GM21576 (cell line): ENCODE results near the gene SLC2A2.

Experiments
- ATAC-seq: cut with Tn5 transposase; IDR thresholded peaks from one replicate; pipeline ENCODE4 v1.9.1; 2021; ENCODE audit warnings: mild to moderate bottlenecking, moderate library complexity; ENCODE audit not compliant: unreplicated experiment

Gene SLC2A2

DNA sequence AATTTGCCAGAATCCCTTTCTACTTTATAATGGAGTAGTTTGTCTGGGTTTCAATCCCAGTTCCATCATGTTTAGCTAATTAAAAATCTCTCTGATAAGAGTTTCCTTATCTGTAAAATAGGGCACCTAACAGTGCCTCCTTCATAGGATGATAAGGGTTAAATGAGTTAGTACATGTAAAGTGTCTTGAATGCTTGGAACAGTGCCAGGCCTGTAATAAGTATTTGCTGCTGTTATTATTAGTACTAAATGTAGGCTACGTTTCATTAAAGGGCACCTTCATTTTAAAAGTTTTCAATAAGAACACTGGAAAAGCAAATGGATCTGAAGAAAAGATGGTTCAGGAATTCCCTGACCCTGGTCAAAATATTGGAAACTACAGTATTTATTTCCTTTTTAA, 11.8 kb upstream of the SLC2A2 start:
- ATAC-seq = no peak

DNA sequence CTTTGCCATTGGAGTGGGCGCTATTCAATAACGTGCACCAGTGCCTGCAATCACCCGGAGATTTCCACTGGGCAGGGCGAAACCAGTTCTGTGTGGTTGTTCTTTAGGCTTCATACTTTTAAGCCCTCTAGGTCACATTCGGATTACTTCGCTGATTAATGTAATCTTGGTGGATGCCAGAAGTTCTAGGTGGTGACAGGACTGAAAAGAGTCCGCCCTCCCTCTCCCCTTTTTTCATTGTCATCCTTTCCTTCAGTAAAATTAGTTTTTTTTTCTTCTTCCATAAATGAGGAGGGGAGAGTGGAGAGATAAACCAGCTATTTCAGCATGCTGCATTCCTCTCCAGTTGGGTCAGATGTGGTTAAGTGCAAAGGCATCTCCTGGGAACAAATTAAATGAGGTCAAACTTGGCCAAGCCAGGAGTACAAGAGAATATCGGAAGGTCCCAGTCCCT, 2.3 kb upstream of the SLC2A2 start:
- ATAC-seq = no peak

DNA sequence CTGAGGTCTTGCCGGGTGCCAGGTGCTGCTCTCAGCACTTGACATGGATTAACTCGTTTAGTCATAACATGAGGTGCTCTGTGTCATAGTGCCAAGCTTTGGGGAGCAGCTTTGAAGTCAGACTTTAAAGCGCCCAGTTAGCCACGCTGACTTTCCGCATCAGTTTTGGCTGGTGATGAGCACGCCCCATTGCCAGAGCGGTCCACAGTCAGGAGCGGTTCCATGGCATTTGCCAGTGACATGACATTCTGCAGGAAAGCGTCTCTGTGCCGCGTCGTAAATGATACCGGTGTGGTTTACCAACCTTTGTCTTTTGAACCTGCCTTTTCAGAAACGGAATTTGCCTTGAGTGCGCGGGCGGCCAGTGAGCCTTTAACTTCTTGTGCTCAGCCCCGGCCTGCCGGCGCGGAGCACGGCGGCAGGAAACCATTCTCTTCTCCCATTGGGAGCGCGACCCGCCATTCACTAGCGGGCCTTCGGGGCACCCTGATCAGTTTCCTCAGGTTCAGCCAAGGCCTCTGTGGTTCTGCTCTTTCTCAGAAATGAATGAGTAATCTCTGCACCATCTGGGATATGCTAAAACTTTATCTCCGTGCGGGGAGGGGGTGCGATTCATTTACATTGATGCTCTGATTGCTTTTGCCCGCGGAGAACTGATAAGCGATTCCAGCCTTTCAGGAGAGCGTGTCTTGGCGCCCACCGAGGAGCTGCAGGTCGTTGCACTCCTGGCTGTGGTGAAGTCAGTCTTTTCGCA, 1.7 kb upstream of the SLC2A2 start:
- ATAC-seq = no peak

DNA sequence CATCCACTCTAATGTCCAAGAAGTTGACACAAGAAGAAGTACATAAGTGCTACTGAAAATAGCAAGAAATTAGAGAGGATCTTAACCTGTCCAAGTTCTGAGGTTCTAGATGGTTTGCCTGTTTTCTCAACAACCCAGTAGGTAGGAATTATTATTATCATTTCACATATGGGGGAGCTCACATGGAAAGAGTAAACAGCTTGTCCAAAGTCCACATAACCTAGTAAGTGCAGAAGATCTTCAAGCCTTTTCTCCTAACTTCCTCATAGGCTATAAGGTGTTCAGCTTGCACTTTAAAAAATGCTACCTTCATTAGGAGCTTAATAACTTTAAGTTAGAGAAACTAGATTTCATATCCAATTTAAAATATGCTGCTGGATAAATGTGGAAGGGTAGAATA, 3.0 kb downstream of the SLC2A2 start:
- ATAC-seq = no peak

DNA sequence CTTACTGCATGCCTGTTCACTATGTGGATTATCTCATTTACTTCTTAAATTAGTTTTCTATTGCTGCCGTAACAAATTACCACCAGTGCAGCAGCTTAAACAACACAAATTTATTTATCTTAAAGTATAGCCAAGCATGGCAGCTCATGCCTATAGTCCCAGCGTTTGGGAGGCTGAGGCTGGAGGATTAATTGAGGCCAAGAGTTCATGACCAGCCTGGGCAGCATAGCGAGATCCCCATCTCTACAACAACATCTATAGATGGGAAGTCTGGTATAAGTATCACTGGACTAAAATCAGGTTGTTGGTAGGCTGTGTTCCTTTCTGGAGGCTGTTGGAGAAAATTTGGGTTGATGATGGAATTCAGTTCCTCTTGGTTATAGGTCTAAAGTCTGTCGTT, 5.1 kb downstream of the SLC2A2 start:
- ATAC-seq = no peak

DNA sequence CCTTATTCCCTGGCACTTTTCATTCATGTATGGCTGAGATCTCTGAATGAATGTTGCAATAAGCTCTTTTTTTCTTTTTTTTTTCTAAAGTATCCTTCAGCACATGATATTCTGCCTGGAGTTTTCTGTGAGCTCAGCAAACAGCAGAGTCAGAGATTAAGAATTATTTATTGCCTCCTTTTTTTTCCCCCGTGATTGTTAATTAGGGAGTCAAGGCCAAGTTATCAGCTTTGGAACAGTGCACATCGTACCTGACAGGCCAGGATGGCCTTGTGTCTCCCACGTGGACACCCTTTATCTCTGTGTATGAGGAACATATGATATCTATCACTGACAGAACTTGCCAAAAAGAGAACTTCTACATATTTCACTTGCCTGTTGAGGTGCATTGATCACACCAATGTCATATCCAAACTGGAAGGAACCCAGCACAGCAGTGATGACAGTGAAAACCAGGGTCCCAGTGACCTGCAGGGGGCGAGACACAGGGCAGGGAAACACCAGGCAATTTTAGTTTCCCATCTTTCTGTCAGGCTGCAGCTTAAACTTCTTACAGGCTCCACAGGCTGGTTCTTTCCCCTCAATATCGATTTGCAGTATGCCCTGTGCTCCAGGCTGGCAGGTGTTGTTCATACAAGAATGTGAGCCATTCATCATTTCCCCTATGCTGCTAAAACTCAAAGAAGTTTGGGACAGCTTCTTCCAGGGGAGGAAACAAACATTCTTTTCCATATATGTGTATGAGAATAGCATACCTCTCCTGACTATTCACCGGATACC, 8.2 kb downstream of the SLC2A2 start:
- ATAC-seq = no peak

DNA sequence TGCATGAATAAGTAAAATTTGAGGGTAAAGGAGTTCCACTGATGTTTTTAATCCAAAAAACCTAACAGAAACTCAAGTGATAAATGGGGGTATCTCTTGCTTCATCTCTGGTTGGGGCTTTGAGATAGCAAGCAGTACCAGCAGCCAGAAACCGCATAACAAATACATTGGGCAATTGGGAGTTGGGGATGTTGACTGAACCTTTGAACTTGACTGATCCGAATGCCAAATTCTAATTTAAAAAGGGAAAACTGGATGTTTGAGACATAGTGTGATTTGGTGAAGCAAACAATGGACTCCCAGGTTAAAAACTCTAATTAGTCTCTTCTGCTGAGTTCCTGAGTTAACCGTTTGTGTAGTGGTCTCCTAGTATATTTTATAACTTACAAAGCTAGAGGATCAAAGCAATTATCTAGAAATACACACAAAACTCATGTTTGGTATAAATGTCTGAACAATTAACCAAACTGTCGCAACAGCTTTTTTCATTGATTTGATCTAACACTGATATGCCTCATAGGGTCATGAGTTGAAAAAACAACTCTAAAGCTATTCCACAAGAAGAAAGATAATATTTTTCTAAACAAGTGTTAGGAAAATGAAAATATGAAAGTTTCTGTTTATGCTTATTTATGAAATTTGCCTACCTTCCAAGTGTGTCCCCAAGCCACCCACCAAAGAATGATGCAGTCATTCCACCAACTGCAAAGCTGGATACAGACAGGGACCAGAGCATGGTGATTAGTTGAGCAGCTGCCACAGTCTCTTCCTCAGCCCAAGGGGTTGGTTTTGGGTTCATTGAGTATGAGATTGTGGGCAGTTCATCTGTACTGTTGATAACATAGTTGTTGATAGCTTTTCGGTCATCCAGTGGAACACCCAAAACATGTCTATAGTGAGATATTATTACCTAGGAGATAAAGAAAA, 12.4 kb downstream of the SLC2A2 start:
- ATAC-seq = no peak

DNA sequence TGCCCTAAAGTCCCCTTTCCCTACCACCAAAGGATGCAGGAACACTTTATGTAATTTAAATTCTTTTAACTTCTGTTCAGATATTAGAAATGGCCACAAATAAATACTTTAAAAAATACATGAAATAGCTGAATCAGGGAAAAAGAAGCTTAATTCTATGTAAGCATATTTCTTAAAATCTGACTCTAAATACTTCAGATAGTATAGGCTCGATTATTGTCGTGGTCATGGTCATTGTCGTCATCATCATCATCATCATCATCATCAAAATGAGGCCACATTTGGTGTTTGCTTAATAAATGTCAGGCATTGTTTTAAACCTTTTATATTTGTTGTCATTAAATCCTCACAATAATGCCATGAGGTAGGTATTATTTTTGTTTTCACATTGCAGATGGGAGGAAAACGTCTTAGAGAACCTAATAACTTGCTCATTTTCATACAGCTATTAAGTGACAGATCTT, 14.6 kb downstream of the SLC2A2 start:
- no peak for ATAC-seq

DNA sequence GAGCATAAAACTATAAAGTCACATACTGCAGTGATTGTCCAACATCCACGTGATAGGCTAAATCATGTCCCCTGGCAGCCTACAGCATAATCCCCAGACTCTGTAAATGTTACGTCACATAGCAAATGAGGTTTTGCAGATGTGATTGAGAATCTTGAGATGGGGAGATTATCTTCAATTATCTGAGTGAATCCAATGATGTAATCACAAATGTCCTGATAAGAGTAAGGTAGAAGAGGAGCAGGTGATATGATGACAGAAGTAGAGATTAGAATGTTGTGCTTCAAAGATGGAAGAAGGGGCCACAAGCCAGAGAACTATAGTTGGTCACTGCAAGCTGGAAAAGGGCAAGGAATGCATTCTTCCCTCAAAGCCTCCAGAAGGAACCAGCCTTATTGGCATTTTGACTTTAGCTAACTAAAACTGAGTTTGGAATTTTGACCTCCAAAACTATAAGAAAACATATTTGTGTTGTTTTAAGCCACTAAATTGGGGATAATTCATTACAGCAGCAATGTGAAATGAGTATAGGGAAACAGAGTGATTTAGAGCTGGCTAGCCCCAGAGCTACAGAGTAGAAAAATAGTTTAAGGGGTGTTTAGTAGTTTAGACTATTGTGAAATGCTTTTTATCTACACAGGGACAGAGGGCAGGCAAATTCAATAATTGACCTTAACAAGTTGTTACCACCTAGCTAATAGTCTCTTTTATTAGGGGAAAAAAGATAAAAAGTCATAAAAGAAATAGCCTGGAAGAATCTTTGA, 15.2 kb downstream of the SLC2A2 start:
- ATAC-seq = no peak

DNA sequence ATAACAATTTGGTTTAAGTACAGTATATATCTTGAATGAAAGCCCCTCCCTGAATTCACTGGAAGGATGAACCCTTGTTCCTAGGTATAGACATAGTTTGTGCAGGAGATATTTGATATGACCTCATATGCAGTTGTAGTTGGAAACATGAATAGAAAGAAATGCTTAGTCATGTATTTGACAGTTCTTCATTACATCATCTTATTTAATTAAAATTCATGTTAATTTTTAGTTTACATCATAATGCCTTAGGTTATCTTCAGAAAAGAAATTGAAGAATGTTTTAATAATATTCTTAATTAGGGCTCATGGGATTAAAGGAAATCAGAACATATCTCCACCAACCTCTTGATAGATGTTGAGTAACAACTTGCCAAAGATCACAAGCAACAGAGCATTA, 19.2 kb downstream of the SLC2A2 start:
- no peak for ATAC-seq

DNA sequence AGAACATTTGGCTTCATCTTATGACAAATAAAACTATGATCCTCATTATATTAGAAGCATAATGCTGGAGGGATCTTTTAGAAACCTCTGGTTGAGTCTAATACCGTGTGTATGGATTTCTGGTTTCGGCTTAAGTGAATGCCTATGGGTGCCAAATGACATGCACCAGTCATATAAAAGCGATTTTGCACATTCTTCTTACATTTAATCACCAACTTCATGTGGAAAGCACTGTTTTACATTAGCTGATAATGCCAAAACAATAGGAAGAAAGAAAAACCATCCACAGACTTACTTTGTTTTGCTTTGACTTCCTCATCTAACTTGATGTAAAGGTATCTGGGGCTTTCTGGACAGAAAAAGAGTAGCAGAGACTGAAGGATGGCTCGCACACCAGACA, 20.9 kb downstream of the SLC2A2 start:
- no peak for ATAC-seq

DNA sequence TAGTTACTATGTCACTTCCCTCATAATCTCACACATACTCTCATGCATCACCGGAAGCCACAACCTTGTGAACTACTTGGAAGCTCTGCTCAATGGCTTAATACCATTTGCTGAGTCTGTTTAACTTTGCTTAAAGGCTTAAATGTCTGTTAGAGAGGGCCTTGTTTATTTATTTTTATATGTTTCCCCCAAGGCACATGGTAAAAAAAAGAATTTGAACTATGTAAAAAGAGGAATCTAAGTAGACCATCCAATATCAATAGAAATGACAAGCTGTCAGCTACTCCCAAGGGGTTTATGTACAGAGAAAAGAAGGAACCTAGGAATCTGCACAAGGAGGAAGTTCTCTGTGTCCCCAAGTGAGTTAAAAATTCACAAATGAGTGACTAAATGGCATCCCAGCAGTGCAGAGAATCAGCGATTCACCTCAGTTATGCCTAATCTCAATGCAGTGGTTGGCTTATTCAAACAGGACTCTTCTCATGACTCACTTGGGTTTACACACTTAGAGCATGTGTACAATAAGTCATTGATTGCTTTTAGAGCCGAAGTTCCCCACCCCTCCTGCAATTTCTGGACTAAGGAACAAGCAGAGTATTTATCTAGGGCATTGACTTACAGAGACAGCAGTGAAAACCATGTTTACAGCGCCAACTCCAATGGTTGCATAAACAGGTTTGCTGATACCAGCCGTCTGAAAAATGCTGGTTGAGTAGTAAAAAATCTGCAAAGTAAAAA, 24.4 kb downstream of the SLC2A2 start:
- ATAC-seq = no peak

DNA sequence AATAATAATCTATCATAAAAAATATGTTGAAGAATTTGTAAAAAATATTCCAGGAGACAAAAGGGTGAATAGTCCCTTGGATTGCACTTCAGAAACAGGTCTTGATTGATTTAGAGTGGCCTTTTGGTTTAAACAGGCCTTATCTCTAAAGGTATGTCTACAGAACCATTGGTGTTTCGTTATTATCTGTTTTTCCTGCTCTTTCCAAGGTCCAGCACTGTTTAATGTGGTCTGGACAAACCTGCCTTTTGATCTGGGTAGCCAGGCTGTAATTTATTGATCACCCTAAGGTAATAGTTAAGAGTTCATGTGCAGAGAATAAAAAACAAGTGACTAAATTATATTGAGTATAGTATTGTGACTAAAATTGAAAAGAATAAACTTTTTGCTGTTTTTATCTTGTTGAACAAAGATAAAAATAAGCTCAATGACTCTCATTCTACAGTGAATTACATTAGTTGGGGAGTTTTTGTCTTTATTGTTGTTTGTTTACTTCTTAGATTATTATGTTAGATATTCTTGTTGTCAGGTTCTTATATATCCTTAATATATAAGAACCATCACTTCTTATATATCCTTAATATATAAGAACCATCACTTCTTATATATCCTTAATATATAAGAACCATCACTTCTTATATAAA, 25.1 kb downstream of the SLC2A2 start:
- ATAC-seq = no peak

DNA sequence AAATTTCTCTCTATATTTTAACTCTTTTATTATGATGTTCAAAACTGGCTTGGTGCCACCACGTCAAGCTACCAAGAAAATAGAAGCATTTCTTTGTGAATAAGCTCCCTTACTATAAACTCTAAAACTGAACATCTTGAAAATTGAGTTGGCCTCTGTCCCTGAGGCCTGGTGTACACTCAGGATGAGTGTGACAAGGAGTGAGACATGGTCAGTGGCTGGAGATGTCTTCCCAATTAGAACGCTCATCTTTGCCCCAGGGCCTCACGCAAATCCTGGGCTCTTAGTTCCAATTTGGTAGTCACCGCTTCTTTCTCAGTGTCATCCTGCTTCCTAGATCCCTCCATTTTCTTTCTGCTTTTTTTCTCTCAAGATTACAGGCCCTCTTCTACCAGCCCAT, 26.2 kb downstream of the SLC2A2 start:
- ATAC-seq = no peak

DNA sequence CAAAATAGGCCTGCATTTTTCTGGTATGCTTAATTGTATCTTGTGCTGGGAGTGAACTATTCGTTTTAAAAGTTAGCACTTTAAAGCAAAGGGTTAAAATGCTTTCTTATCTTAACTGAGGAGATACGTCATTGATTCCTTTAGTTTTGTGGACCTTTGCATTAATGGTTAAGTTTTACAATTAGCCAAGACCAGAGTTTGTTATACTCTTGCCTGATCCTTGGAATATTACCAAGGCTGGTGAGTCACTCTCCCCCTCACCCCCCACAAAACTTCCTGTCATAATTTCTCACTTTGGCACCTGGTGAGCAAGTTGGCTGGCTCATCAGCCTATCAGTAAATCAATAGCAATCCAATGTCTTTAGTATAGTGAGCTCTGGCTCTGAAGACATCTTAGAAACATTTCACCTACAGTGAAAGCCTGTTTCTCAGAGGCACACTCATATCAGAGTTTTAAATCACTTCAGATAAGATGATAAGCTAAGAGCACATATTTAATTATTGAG, 26.7 kb downstream of the SLC2A2 start:
- ATAC-seq = no peak

DNA sequence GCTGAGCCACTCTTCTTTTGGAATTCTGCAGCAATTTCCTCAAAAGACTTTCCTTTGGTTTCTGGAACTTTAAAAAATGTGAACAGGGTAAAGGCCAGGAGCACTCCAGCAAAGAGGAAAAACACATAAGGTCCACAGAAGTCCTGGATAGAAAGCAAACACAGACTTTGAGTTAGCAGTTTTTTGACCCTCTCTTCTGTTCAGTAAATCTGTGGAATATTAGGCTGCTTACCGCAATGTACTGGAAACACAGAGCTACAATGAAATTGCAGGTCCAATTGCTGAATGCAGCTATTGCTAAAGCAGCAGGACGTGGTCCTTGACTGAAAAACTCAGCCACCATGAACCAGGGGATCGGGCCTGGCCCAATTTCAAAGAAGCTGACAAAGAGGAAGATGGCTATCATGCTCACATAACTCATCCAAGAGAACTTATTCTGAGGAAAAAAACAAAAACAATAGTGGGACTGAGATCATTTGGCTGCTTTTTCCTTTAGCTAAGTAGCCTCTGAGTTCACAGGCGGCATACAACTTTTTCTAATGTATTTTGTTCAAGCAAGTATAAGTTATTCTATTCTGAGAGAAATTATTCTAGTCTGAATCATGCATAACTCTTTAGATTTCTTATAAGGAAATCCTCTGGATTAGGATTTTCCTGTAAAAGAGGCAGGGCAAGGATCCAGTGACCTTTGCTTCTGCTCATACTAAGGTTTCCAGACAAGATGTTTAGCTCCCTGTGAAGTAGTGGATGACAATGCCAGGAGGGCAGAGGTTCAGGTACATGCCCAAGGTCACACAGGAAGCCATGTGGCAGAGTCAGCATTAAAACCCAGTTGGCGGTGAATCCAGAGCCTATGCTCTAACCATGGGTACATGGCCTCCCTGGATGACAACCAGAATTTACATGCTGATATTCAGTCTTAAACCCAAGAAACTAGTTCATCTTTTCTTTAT, 28.3 kb downstream of the SLC2A2 start:
- no peak for ATAC-seq

DNA sequence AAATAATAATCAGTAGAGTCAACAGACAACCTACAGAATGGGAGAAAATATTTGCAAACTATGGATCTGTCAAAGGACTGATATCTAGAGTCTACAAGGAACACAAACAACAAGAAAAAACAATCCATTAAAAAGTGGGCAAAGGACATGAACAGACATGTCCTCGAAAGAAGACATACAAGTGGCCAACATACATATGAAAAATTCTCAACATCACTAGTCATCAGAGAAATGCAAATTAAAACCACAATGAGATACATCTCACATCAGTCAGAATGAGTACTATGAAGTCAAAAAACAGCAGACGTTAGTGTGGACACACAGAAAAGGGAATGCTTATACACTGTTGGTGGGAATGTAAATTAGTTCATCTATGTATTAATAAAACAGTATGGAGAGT, 33.7 kb downstream of the SLC2A2 start:
- ATAC-seq = no peak

DNA sequence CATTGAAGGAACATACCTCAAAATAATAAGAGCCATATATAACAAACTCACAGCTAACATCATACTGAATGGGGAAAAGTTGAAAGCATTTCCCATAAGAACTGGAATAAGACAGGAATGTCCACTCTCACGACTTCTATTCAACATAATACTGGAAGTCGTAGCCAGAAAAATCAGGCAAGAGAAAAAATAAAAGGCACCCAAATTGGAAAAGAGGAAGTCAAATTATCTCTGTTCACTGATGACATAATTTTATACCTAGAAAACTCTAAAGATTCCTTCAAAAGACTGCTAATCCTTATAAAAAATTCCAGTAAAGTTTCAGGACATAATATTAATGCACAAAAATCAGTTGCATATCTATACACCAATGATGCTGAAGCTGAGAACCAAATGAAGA, 34.9 kb downstream of the SLC2A2 start:
- no peak for ATAC-seq
